ENCODE measurements around the gene RHOV. TPM values are rescaled to one million over a fixed set of nuclear protein-coding genes. Genes with fewer than 3 reads are reported as not detected.

The RHOV gene
- polyA plus RNA-seq, 1 donor (not counting 4 experiments of a cell fraction or from before 2014, with no cell fraction given): 7.1 TPM

DNA sequence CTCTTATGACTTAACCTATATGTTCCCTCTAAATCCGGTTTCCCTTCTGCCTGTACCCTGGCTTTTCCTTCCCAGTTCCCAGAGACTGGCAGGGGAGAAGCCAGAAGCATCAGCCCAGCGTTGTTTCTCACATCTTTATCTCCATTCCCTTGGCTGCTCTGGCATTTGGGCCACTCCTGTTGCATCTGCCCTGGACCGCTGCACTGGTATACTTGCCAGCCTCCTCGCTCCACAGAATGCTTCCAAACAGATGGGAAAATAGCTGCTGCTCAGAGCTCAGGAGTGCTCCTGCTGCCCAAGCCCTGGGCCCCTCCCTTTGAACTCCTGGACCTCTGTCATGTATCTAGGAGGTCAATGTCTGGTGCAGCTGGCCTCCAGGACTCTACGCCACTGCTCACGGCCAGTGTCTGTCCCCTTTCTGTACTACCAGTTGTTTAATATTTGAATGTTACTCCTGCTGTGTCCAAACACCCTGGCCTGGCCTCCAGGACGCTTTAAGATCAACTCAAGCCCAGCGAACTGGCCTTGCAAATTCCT, 23.4 kb downstream of the RHOV start:
- no peaks in the 10 kb centered on the region for H3K9me3 ChIP-seq (ENCODE audit: control insufficient read depth, low read depth, low read length)
- no peak overlapping the region for H3K27ac ChIP-seq (ENCODE audit: control insufficient read depth, insufficient read depth, low read length)
- dilution Hi-C loops (cut with MboI; ENCODE audit: extremely low pct_ligation_motif_present, low sequenced_read_pairs): no loop called here
- no peak for TF ChIP-seq EZH2 (IDR thresholded peaks at IDR 0.05; ENCODE audit: low read length)
- TF ChIP-seq, protein P1, sequence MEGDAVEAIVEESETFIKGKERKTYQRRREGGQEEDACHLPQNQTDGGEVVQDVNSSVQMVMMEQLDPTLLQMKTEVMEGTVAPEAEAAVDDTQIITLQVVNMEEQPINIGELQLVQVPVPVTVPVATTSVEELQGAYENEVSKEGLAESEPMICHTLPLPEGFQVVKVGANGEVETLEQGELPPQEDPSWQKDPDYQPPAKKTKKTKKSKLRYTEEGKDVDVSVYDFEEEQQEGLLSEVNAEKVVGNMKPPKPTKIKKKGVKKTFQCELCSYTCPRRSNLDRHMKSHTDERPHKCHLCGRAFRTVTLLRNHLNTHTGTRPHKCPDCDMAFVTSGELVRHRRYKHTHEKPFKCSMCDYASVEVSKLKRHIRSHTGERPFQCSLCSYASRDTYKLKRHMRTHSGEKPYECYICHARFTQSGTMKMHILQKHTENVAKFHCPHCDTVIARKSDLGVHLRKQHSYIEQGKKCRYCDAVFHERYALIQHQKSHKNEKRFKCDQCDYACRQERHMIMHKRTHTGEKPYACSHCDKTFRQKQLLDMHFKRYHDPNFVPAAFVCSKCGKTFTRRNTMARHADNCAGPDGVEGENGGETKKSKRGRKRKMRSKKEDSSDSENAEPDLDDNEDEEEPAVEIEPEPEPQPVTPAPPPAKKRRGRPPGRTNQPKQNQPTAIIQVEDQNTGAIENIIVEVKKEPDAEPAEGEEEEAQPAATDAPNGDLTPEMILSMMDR (optimal IDR thresholded peaks at IDR 0.05 in 1 of 3, IDR thresholded peaks at IDR 0.05 in 1 of 3, conservative IDR thresholded peaks at IDR 0.05 in 1 of 3; ENCODE audit: extremely low read depth in 1 of 3, insufficient read depth in 2 of 3, low read length in 3 of 3): no peak
- H2AFZ ChIP-seq (ENCODE audit: control insufficient read depth, low read length): no peak overlapping the region
- peaks cover 25% of the 10 kb centered on the region for H3K4me1 ChIP-seq (ENCODE audit: control insufficient read depth, extremely low read depth, insufficient read depth, low read length)
- H3K4me2 ChIP-seq (ENCODE audit: control insufficient read depth, extremely low read depth, insufficient read depth, low read depth, low read length): no peak overlapping the region
- DNase-seq (ENCODE audit: low read depth, low spot score) (no peak), FAIRE-seq (no peak)
- H3K4me3 ChIP-seq (ENCODE audit: control insufficient read depth in 2 of 3, extremely low read depth in 1 of 3, insufficient read depth in 2 of 3, low read depth in 1 of 3, low read length in 3 of 3): no peak overlapping the region
- H3K9ac ChIP-seq (ENCODE audit: control insufficient read depth, extremely low read depth, insufficient read depth, low read length): no peak overlapping the region
- H3K79me2 ChIP-seq (ENCODE audit: control insufficient read depth, insufficient read depth, low read length): peaks cover 63% of the 10 kb centered on the region
- peaks cover 4% of the 10 kb centered on the region for H3K9me1 ChIP-seq (ENCODE audit: control insufficient read depth, extremely low read depth, insufficient read depth, low read length)
- H3K27me3 ChIP-seq (ENCODE audit: control insufficient read depth, extremely low read depth, insufficient read depth, low read length): no peaks in the 10 kb centered on the region
- peaks cover 38 to 61% of the 10 kb centered on the region in 2 experiments for H3K36me3 ChIP-seq (ENCODE audit: control insufficient read depth in 2 of 2, extremely low read depth in 1 of 2, insufficient read depth in 2 of 2, low read length in 2 of 2)
- H4K20me1 ChIP-seq (ENCODE audit: control insufficient read depth, extremely low read depth, insufficient read depth, low read length): peaks cover 18% of the 10 kb centered on the region

- FAIRE-seq (peak; percentile 76), DNase-seq (ENCODE audit: low read depth, low spot score) (no peak)
- Histone ChIP-seq H3K27me3 (ENCODE audit: control insufficient read depth, extremely low read depth, insufficient read depth, low read length) (no peaks in the 10 kb centered on the region), H3K79me2 (ENCODE audit: control insufficient read depth, insufficient read depth, low read length) (peaks cover 73% of the 10 kb centered on the region), H3K4me1 (ENCODE audit: control insufficient read depth, extremely low read depth, insufficient read depth, low read length) (peaks cover 36% of the 10 kb centered on the region), H3K4me3 (ENCODE audit: control insufficient read depth in 2 of 3, extremely low read depth in 1 of 3, insufficient read depth in 2 of 3, low read depth in 1 of 3, low read length in 3 of 3) (peak overlapping the region; percentile 79 to 99 (median 95)), H3K9ac (ENCODE audit: control insufficient read depth, extremely low read depth, insufficient read depth, low read length) (peak overlapping the region; percentile 85), H4K20me1 (ENCODE audit: control insufficient read depth, extremely low read depth, insufficient read depth, low read length) (peaks cover 21% of the 10 kb centered on the region), H3K9me3 (ENCODE audit: control insufficient read depth, low read depth, low read length) (no peaks in the 10 kb centered on the region), H3K36me3 (ENCODE audit: control insufficient read depth in 2 of 2, extremely low read depth in 1 of 2, insufficient read depth in 2 of 2, low read length in 2 of 2) (peaks cover 16 to 34% of the 10 kb centered on the region in 2 experiments), H2AFZ (ENCODE audit: control insufficient read depth, low read length) (no peak overlapping the region), H3K27ac (ENCODE audit: control insufficient read depth, insufficient read depth, low read length) (peak overlapping the region; percentile 92), H3K9me1 (ENCODE audit: control insufficient read depth, extremely low read depth, insufficient read depth, low read length) (peaks cover 4% of the 10 kb centered on the region), H3K4me2 (ENCODE audit: control insufficient read depth, extremely low read depth, insufficient read depth, low read depth, low read length) (peak overlapping the region; percentile 97)
- TF ChIP-seq, protein P1 (optimal IDR thresholded peaks at IDR 0.05 in 1 of 3, IDR thresholded peaks at IDR 0.05 in 1 of 3, conservative IDR thresholded peaks at IDR 0.05 in 1 of 3; ENCODE audit: extremely low read depth in 1 of 3, insufficient read depth in 2 of 3, low read length in 3 of 3): peak in 2 of 3 experiments; percentile 9 to 41
- no peak for TF ChIP-seq EZH2 (IDR thresholded peaks at IDR 0.05; ENCODE audit: low read length)
- dilution Hi-C loops (cut with MboI; ENCODE audit: extremely low pct_ligation_motif_present, low sequenced_read_pairs): no loop called here
These were observed 26.6 kb downstream of the RHOV start for GRCh38 chr15:40847223-40847961.

Data from keratinocyte (primary cell).